LNCAP (cell line): ENCODE results near the gene SIM2.

ENCODE experiments used
- TF ChIP-seq, protein P1 (sequence below): fragments of 450-650 bp; IDR thresholded peaks from 2 replicates; pipeline ENCODE4 v1.5.1; 2017; ENCODE audit warnings: mild to moderate bottlenecking

Gene SIM2

DNA sequence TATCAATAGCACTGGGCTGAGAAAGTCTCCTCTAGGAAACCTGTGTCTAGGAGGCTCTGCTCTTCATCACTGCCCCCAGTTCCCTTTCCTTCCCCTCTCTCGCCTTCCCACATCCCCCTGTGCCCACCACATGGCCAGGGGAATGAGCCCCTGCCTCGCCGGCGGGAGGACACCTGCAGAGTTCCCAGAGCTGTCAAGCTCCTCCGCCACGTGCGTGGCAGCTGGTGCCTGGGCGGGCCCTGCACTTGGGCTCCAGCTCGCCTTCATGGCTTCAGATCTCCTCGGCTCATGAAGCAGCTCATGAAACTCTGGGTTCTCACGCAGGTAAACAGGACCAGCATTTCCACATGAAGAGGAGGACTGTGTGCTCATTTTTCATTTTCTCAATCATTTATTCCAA is 62.8 kb downstream of the SIM2 start:
- TF ChIP-seq, protein P1, sequence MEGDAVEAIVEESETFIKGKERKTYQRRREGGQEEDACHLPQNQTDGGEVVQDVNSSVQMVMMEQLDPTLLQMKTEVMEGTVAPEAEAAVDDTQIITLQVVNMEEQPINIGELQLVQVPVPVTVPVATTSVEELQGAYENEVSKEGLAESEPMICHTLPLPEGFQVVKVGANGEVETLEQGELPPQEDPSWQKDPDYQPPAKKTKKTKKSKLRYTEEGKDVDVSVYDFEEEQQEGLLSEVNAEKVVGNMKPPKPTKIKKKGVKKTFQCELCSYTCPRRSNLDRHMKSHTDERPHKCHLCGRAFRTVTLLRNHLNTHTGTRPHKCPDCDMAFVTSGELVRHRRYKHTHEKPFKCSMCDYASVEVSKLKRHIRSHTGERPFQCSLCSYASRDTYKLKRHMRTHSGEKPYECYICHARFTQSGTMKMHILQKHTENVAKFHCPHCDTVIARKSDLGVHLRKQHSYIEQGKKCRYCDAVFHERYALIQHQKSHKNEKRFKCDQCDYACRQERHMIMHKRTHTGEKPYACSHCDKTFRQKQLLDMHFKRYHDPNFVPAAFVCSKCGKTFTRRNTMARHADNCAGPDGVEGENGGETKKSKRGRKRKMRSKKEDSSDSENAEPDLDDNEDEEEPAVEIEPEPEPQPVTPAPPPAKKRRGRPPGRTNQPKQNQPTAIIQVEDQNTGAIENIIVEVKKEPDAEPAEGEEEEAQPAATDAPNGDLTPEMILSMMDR: no peak

DNA sequence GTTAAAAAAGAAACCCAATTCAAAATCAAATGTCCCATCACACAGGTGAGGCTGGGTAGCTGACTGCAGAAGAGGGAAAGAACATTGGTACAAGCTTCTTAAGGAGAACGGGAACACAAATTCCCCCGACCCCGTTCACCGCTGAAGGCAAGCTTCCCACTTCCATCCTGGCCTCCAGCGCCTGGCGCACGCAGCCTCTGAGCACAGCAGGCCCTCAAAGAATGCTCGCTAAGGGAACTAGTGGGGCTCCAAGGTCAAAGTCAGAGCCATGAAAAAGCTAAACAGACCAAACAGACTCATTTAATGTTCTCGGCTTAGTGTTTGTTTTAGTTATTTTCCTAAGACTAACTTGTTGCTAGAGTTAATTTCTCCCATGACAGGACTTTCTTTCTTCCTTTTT is 63.7 kb downstream of the SIM2 start:
- TF ChIP-seq, protein P1: no peak

GRCh38 chr21:36763305-36763704 is 64.4 kb downstream of the SIM2 start:
- TF ChIP-seq, protein P1: no peak

DNA sequence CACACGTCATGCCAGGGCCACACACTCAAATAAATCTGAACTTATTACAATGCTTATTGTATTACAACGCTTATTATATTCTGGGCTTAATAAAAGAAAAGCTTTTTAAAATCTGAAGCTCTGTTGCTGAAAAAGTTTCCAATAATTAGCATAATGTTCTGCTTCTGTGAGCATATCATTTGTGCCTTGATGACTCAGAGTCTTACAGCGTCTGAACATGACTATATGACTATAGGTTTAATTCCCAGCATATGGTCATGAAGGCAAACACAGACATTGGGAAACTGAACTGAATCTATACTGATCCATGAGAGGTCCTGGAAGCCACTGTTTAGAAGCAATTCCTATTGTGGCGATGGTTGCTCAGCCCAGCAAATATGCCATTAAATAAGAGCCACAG is 66.3 kb downstream of the SIM2 start:
- TF ChIP-seq, protein P1: no peak

- TF ChIP-seq, protein P1: no peak
These were observed 67.6 kb downstream of the SIM2 start for GRCh38 chr21:36766511-36766910.

DNA sequence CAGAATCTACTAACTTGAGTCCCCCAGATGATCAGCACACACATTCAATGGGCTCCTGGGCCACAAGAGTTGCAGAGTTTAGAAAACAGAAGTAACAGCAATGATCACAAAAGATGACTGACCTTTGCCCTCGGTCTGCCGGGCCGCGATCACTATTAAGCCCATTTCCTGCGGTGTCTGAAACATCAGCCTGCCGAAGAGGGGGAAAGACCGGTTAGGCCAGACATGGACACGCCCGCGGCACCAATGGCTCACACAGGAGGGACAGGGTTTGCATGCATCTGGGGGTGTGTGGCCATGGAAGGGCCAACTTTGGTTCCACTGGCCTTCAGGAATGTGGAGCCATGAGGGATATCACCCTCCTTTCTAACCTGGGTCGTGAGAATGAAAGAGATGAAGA is 68.2 kb downstream of the SIM2 start:
- TF ChIP-seq, protein P1: no peak

- TF ChIP-seq, protein P1: no peak
These were observed 69.6 kb downstream of the SIM2 start for GRCh38 chr21:36768496-36768895.
